Uterus (tissue), 4 donors: ENCODE results near the gene DNAJB8. TPM values are rescaled to one million over a fixed set of nuclear protein-coding genes. Genes with fewer than 3 reads are reported as not detected.

Experiments used
- DNase-seq, 2 donors: peaks; one replicate each; pipeline ENCODE4 v3.0.0-alpha.2; 2019 to 2020
- H3K27ac ChIP-seq, 2 donors: fragments of 200-600 bp; sonication (generic); 1 replicate in 1 of 2; 2 replicates in 1 of 2; pipeline ENCODE4 v1.5.1; 2016 to 2018
- H3K27me3 ChIP-seq, 2 donors: fragments of 200-600 bp; sonication (generic); one replicate each; pipeline ENCODE4 v1.5.1; 2018 to 2019; ENCODE audit warnings: control low read depth in 1 of 2
- H3K36me3 ChIP-seq, 2 donors: fragments of 200-600 bp; sonication (generic); one replicate each; pipeline ENCODE4 v1.5.1; 2019; ENCODE audit warnings: control low read depth in 1 of 2
- H3K4me1 ChIP-seq, 2 donors: fragments of 200-600 bp; sonication (generic); one replicate each; pipeline ENCODE4 v1.5.1; 2018 to 2019; ENCODE audit warnings: control low read depth in 1 of 2
- H3K4me3 ChIP-seq, 2 donors: fragments of 200-600 bp; sonication (generic); 1 replicate in 1 of 2; 2 replicates in 1 of 2; pipeline ENCODE4 v1.5.1; 2018 to 2019; ENCODE audit warnings: mild to moderate bottlenecking in 1 of 2
- H3K9me3 ChIP-seq, 2 donors: fragments of 200-600 bp; sonication (generic); one replicate each; pipeline ENCODE4 v1.5.1; 2019; ENCODE audit warnings: control low read depth in 1 of 2
- CTCF ChIP-seq, 4 experiments: fragments of 200-600 bp in 2 of 4; fragments of 450-650 bp in 2 of 4; sonication (generic) in 2 of 4; IDR thresholded peaks; one replicate each; pipeline ENCODE4 v1.5.1; 2016 to 2019; ENCODE audit warnings: antibody characterized with exemption in 4 of 4, mild to moderate bottlenecking in 2 of 4, moderate library complexity in 1 of 4
- POLR2A ChIP-seq, 2 donors: fragments of 450-650 bp; IDR thresholded peaks; one replicate each; pipeline ENCODE4 v1.6.1; 2016; ENCODE audit warnings: antibody characterized with exemption in 2 of 2, mild to moderate bottlenecking in 1 of 2, moderate library complexity in 1 of 2
- intact Hi-C: fragments of 100-400 bp; cut with DNase I; formaldehyde crosslinking; loops from one replicate; pipeline ENCODE4 v1.15.1; 2023; ENCODE audit warnings: low total_unique reads
- total RNA-seq, 4 donors: library from RNA; depleted of rRNA in 3 of 4; stranded (reverse); fragments of >200 nt in 3 of 4; gene quantifications; one replicate each; pipeline versions ENCODE4 v1.1.0 to v1.2.4, GENCODE V29; 2014 to 2023
- donor health status: DM: yes; HTN: yes; CAD: no.

Gene DNAJB8
- total RNA-seq, 4 donors from 2014 or later = not detected

GRCh38 chr3:128447561-128448013 is 19.1 kb downstream of the DNAJB8 start:
- Histone ChIP-seq H3K4me3 (no peak overlapping the region), H3K4me1 (no peaks in the 10 kb centered on the region), H3K36me3 (no peaks in the 10 kb centered on the region), H3K27ac (no peak overlapping the region), H3K9me3 (no peaks in the 10 kb centered on the region), H3K27me3 (no peaks in the 10 kb centered on the region)
- DNase-seq = no peak
- no peak for TF ChIP-seq CTCF (IDR thresholded peaks at IDR 0.05)
- intact Hi-C loops = no loop called here

- intact Hi-C loops = no loop called here
- H3K9me3 ChIP-seq = no peaks in the 10 kb centered on the region
- H3K27ac ChIP-seq = no peak overlapping the region
- no peaks in the 10 kb centered on the region for H3K27me3 ChIP-seq
- H3K4me3 ChIP-seq = no peak overlapping the region
- no peaks in the 10 kb centered on the region for H3K36me3 ChIP-seq
- TF ChIP-seq POLR2A (IDR thresholded peaks at IDR 0.05) (no peak), CTCF (IDR thresholded peaks at IDR 0.05) (no peak)
- DNase-seq = no peak
- no peaks in the 10 kb centered on the region for H3K4me1 ChIP-seq
Observed at GRCh38 chr3:128446821-128447220, 19.9 kb downstream of the DNAJB8 start.

- no peak for DNase-seq
- intact Hi-C loops = no loop called here
- TF ChIP-seq CTCF (IDR thresholded peaks at IDR 0.05) (no peak), POLR2A (IDR thresholded peaks at IDR 0.05) (no peak)
- Histone ChIP-seq H3K9me3 (no peaks in the 10 kb centered on the region), H3K27me3 (no peaks in the 10 kb centered on the region), H3K4me1 (no peaks in the 10 kb centered on the region), H3K36me3 (no peaks in the 10 kb centered on the region), H3K27ac (no peak overlapping the region), H3K4me3 (no peak overlapping the region)
Observed at GRCh38 chr3:128445357-128445756, 21.3 kb downstream of the DNAJB8 start.

GRCh38 chr3:128443771-128444170 is 22.9 kb downstream of the DNAJB8 start:
- intact Hi-C loops = no loop called here
- no peak for DNase-seq
- TF ChIP-seq CTCF (IDR thresholded peaks at IDR 0.05) (no peak), POLR2A (IDR thresholded peaks at IDR 0.05) (no peak)
- Histone ChIP-seq H3K4me3 (no peak overlapping the region), H3K9me3 (no peaks in the 10 kb centered on the region), H3K27ac (no peak overlapping the region), H3K27me3 (no peaks in the 10 kb centered on the region), H3K36me3 (no peaks in the 10 kb centered on the region), H3K4me1 (no peaks in the 10 kb centered on the region)

GRCh38 chr3:128442949-128443348 is 23.7 kb downstream of the DNAJB8 start:
- H3K36me3 ChIP-seq = no peaks in the 10 kb centered on the region
- no peaks in the 10 kb centered on the region for H3K9me3 ChIP-seq
- H3K27ac ChIP-seq = no peak overlapping the region
- no peak for DNase-seq
- intact Hi-C loops = no loop called here
- no peaks in the 10 kb centered on the region for H3K4me1 ChIP-seq
- TF ChIP-seq CTCF (IDR thresholded peaks at IDR 0.05) = no peak
- TF ChIP-seq POLR2A (IDR thresholded peaks at IDR 0.05) = no peak
- H3K27me3 ChIP-seq = no peaks in the 10 kb centered on the region
- H3K4me3 ChIP-seq = no peak overlapping the region
